Measurements from ENCODE around the gene MAMDC4.

GRCh38 chr9:136856079-136856476, 3.9 kb downstream of the MAMDC4 start:
- TF ChIP-seq CTCF (IDR thresholded peaks at IDR 0.05), result no peak
- TF ChIP-seq ZFX (IDR thresholded peaks at IDR 0.05; ENCODE audit: borderline replicate concordance), result no peak

All from 22Rv1 (cell line).